ENCODE data around the gene AK5.

The AK5 gene

DNA sequence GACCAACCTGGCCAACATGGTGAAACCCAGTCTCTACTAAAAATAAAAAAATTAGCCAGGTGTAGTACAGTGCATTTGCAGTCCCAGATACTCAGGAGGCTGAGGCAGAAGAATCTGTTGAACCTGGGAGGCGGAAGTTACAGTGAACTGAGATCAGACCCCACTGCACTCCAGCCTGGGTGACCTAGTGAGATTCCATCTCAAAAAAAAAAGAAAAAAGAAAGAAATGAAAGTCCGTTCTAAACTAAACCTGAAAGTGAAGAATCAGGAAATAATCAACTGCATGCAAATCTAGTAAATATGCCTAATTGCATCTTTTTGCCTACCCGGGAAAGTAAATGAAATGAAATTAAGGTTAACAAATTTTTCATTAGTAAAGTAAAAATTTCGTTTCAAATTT lies 301.1 kb downstream of the AK5 start:
- TF ChIP-seq, protein P1, sequence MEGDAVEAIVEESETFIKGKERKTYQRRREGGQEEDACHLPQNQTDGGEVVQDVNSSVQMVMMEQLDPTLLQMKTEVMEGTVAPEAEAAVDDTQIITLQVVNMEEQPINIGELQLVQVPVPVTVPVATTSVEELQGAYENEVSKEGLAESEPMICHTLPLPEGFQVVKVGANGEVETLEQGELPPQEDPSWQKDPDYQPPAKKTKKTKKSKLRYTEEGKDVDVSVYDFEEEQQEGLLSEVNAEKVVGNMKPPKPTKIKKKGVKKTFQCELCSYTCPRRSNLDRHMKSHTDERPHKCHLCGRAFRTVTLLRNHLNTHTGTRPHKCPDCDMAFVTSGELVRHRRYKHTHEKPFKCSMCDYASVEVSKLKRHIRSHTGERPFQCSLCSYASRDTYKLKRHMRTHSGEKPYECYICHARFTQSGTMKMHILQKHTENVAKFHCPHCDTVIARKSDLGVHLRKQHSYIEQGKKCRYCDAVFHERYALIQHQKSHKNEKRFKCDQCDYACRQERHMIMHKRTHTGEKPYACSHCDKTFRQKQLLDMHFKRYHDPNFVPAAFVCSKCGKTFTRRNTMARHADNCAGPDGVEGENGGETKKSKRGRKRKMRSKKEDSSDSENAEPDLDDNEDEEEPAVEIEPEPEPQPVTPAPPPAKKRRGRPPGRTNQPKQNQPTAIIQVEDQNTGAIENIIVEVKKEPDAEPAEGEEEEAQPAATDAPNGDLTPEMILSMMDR (IDR thresholded peaks at IDR 0.05; ENCODE audit: control insufficient read depth, extremely low read depth, insufficient read depth) = no peak
- no peak for DNase-seq (ENCODE audit: low read depth)
- no peak overlapping the region for H3K4me3 ChIP-seq (ENCODE audit: low read depth, low read length)

DNA sequence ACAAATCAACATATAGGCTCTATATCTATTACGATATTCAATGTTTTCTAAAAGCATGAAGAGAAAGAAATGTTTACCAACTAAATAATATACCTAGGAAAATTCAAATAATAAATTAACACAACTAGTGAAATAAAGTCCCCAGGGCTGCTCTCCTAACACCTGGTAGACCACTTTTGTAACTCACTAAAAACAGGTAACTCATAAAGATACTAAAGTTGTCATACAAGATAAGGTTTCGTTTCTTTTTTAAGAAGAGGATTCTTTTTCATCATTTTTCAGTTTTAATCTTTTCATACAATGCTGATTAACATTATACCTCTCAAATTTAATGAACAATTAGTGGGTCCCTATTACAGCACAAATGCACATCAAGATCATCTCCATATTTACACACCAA lies 301.7 kb downstream of the AK5 start:
- H3K4me3 ChIP-seq (ENCODE audit: low read depth, low read length) = no peak overlapping the region
- no peak for DNase-seq (ENCODE audit: low read depth)
- TF ChIP-seq, protein P1 (IDR thresholded peaks at IDR 0.05; ENCODE audit: control insufficient read depth, extremely low read depth, insufficient read depth) = no peak

DNA sequence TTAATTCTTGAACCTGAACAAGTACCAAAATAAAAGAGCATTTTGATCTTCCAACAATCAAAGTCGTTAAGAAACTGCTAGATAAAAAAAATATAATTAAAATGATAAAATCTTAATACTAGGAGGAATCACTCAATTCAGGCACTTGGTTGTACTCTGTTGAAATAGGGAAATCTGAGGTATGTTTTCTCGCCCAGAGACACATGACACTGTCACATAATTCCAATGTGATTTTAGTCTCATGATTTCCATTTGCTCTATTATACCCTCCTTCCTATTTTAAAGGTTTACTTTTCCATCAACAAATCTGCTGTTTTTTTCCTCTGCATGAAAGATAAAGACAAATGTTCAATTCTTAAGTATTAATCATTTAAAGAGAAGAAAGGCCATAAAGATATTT lies 303.1 kb downstream of the AK5 start:
- H3K4me3 ChIP-seq (ENCODE audit: low read depth, low read length) = no peak overlapping the region
- no peak for DNase-seq (ENCODE audit: low read depth)
- TF ChIP-seq, protein P1 (IDR thresholded peaks at IDR 0.05; ENCODE audit: control insufficient read depth, extremely low read depth, insufficient read depth) = no peak

DNA sequence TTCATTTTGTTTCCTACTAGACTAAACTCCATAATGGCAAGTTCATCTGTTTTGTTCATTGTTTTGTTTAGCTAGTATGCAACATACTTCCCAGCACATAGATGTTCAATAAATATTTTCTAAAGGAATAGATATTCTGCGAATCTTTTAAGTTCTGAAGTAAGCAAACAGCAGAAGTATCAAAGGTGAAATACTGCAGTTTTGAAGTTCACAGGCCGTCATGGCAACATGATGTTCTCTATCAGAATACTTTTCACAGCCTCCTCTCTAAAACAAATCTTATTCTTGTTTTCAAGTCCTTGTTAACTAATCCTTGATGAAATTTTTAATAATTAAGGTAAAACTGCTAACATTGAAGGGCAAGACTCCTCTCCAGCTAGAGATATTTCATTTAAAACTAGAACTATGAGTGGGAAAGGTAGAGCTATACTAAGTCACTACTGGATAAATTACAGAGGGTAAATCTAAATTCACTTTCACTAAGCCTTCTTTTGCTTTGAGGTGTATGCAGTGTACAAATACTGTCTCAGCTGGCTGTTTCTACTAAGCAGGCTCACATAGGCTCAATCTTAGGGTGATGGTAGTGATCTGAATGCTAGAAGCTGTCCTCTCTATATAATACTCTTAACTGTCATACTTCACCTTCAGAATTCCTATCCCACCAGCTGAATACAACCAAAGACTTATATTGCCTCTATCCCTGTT lies 303.9 kb downstream of the AK5 start:
- TF ChIP-seq, protein P1 (IDR thresholded peaks at IDR 0.05; ENCODE audit: control insufficient read depth, extremely low read depth, insufficient read depth) = no peak
- no peak overlapping the region for H3K4me3 ChIP-seq (ENCODE audit: low read depth, low read length)
- no peak for DNase-seq (ENCODE audit: low read depth)

DNA sequence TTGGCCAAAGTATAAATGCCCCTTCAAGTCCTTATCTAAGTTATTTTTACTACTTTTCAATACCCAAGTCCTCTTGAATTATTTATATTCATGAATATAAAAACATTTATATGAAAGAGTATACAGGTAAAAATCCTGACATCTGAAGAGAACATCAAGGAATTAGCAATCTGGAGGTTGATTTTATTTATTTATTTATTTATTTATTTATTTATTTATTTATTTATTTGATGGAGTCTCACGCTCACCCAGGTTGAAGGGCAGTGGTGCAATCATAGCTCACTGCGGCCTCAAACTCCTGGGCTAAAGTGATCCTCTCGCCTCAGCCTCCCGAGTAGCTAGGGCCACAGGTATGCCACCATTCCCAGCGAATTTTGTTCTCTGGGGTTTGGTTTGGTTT lies 307.4 kb downstream of the AK5 start:
- TF ChIP-seq, protein P1 (IDR thresholded peaks at IDR 0.05; ENCODE audit: control insufficient read depth, extremely low read depth, insufficient read depth) = no peak
- no peak overlapping the region for H3K4me3 ChIP-seq (ENCODE audit: low read depth, low read length)
- DNase-seq (ENCODE audit: low read depth) = no peak

DNA sequence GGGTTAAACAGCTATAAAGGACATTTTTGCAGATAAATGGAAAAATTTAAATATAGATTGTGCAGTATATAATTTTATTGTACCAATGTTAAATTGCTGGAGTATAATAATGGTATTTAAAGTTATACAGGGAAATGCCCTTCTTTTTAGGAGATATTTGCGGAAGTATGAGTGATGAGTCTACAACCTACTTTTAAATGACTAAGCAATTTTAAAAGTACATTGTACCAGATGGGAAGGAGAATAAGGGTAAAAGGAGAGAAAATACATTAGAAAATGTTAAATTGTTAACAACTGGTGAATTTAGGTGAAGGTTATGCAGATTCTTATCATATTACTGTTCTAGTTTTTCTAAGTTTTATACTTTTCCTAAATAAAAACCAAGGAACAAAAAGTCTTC lies 308.8 kb downstream of the AK5 start:
- TF ChIP-seq, protein P1 (IDR thresholded peaks at IDR 0.05; ENCODE audit: control insufficient read depth, extremely low read depth, insufficient read depth) = no peak
- no peak for DNase-seq (ENCODE audit: low read depth)
- H3K4me3 ChIP-seq (ENCODE audit: low read depth, low read length) = no peak overlapping the region

DNA sequence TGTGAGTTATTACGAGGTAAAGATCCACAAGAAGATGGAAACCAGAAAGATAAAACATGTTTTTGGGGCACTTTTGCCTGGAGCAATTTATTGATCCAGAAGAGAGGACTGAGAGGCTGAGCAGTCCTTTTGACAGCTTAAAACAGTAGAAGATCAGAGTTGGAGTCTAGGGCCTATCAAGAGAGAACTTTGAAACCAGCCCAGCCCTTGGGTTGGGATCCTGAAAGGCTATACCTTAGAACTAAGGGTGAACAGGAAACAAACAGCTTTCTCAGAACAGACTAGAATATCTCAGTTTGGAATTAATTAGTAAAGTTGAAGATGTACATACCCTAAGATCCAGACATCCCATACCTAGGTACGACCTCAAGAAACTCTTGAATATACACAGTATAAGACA lies 311.1 kb downstream of the AK5 start:
- TF ChIP-seq, protein P1 (IDR thresholded peaks at IDR 0.05; ENCODE audit: control insufficient read depth, extremely low read depth, insufficient read depth) = no peak
- DNase-seq (ENCODE audit: low read depth) = no peak
- no peak overlapping the region for H3K4me3 ChIP-seq (ENCODE audit: low read depth, low read length)

Data from LNCaP clone FGC (cell line).